Liver (tissue), 9 donors: ENCODE data around the gene ZNF512. TPM values are rescaled to one million over a fixed set of nuclear protein-coding genes. Genes with fewer than 3 reads are reported as not detected.
A peak's percentile ranks its signal among the peaks of the same experiment; 100 is the strongest.

ENCODE experiments used
- DNase-seq: peaks from one replicate; pipeline ENCODE4 v3.0.0-alpha.2; 2017; ENCODE audit warnings: low spot score
- H3K27ac ChIP-seq, 2 donors: one replicate each; pipeline ENCODE4 v1.7.0; 2013; ENCODE audit warnings: inconsistent platforms in 2 of 2, low read length in 2 of 2, control low read depth in 1 of 2, low read depth in 1 of 2, mild to moderate bottlenecking in 1 of 2
- H3K27me3 ChIP-seq, 4 donors: one replicate each; pipeline versions ENCODE4 v1.6.1 to v1.7.0; 2013; ENCODE audit warnings: low read length in 3 of 4, inconsistent platforms in 1 of 4, mild to moderate bottlenecking in 1 of 4, moderate library complexity in 1 of 4; ENCODE audit not compliant: control insufficient read depth in 4 of 4, insufficient read depth in 4 of 4
- H3K36me3 ChIP-seq, 4 donors: one replicate each; pipeline versions ENCODE4 v1.6.1 to v1.7.0; 2013; ENCODE audit warnings: low read length in 3 of 4, mild to moderate bottlenecking in 3 of 4, low read depth in 1 of 4, moderate library complexity in 1 of 4; ENCODE audit not compliant: control insufficient read depth in 4 of 4, insufficient read depth in 3 of 4
- H3K4me1 ChIP-seq, 4 donors: one replicate each; pipeline versions ENCODE4 v1.6.1 to v1.7.0; 2013; ENCODE audit warnings: low read length in 3 of 4, mild to moderate bottlenecking in 3 of 4, moderate library complexity in 1 of 4; ENCODE audit not compliant: control insufficient read depth in 4 of 4, insufficient read depth in 4 of 4
- H3K4me3 ChIP-seq, 3 donors: one replicate each; pipeline versions ENCODE4 v1.6.1 to v1.7.0; 2013; ENCODE audit warnings: low read length in 3 of 3, control low read depth in 1 of 3, low read depth in 1 of 3, mild to moderate bottlenecking in 1 of 3
- H3K9ac ChIP-seq, 2 donors: one replicate each; pipeline ENCODE4 v1.7.0; 2013; ENCODE audit warnings: low read length in 2 of 2, mild to moderate bottlenecking in 2 of 2, moderate library complexity in 2 of 2, control low read depth in 1 of 2, low read depth in 1 of 2
- H3K9me3 ChIP-seq, 4 donors: one replicate each; pipeline versions ENCODE4 v1.6.1 to v1.7.0; 2013; ENCODE audit warnings: low read length in 3 of 4; ENCODE audit not compliant: control insufficient read depth in 4 of 4
- EGR1 ChIP-seq, 2 donors: IDR thresholded peaks; 2 replicates each; pipeline ENCODE4 v1.6.1; 2016 to 2018; ENCODE audit warnings: antibody characterized with exemption in 2 of 2, low read depth in 2 of 2
- FOXA2 ChIP-seq: IDR thresholded peaks from 2 replicates; pipeline ENCODE4 v1.6.1; 2016; ENCODE audit warnings: antibody characterized with exemption
- HNF4A ChIP-seq, 2 donors: conservative IDR thresholded peaks; 2 replicates each; pipeline ENCODE4 v1.6.1; 2016; ENCODE audit warnings: antibody characterized with exemption in 2 of 2, mild to moderate bottlenecking in 2 of 2
- JUND ChIP-seq, 2 donors: IDR thresholded peaks; 2 replicates each; pipeline ENCODE4 v1.6.1; 2016; ENCODE audit warnings: antibody characterized with exemption in 2 of 2
- RXRA ChIP-seq, 2 donors: IDR thresholded peaks; 2 replicates each; pipeline ENCODE4 v1.6.1; 2017 to 2018; ENCODE audit warnings: antibody characterized with exemption in 2 of 2, mild to moderate bottlenecking in 1 of 2
- TAF1 ChIP-seq: conservative IDR thresholded peaks from 2 replicates; pipeline ENCODE4 v1.6.1; 2016; ENCODE audit warnings: antibody characterized with exemption, mild to moderate bottlenecking
- YY1 ChIP-seq: IDR thresholded peaks from 2 replicates; pipeline ENCODE4 v1.6.1; 2016; ENCODE audit warnings: antibody characterized with exemption, mild to moderate bottlenecking
- WGBS: extraction: QIAGEN DNeasy Blood & Tissue Kit; methylation state at CpG from one replicate; pipeline ENCODE4 v1.1.7; 2013; 5-methylcytosine and 5-hydroxymethylcytosine counted together
- polyA plus RNA-seq, 2 donors: library from polyadenylated mRNA; stranded (reverse) in 1 of 2; unstranded in 1 of 2; fragments of 200-250 nt in 1 of 2; fragments of >200 nt in 1 of 2; fragmentation: Nextera tagmentation in 1 of 2; extraction: Ambion mirVana in 1 of 2; gene quantifications; one replicate each; pipeline versions ENCODE4 v1.2.1 to v1.2.3, GENCODE V29; 2013 to 2015
- total RNA-seq, 2 donors: library from RNA; depleted of rRNA; stranded (reverse); fragments of >200 nt; gene quantifications; one replicate each; pipeline ENCODE4 v1.2.3, GENCODE V29; 2014
- TF ChIP-seq, protein P1 (sequence below): IDR thresholded peaks from 2 replicates; pipeline ENCODE4 v1.6.1; 2016; ENCODE audit warnings: antibody characterized with exemption
- TF ChIP-seq, protein P2 (sequence below): IDR thresholded peaks from 2 replicates; pipeline ENCODE4 v1.6.1; 2016; ENCODE audit warnings: antibody characterized with exemption
- TF ChIP-seq, protein P3 (sequence below): IDR thresholded peaks from 2 replicates; pipeline ENCODE4 v1.6.1; 2016; ENCODE audit warnings: antibody characterized with exemption
- TF ChIP-seq, protein P4 (sequence below): IDR thresholded peaks from 2 replicates; pipeline ENCODE4 v1.6.1; 2016; ENCODE audit warnings: antibody characterized with exemption, mild to moderate bottlenecking
- TF ChIP-seq, protein P5 (sequence below): fragments of 150-350 bp; IDR thresholded peaks from 2 replicates; pipeline ENCODE4 v1.5.1; 2017; ENCODE audit warnings: improper control_type of control experiment, low read depth, low read length; ENCODE audit not compliant: missing input control
- donor health status: healthy.
- donor health status: healthy.
- donor health status: healthy.
- donor health status: healthy.
- donor health status: healthy.

Gene ZNF512
- total and polyA plus RNA-seq, 4 donors: 3.3 to 13.0 (median 7.1) TPM

DNA sequence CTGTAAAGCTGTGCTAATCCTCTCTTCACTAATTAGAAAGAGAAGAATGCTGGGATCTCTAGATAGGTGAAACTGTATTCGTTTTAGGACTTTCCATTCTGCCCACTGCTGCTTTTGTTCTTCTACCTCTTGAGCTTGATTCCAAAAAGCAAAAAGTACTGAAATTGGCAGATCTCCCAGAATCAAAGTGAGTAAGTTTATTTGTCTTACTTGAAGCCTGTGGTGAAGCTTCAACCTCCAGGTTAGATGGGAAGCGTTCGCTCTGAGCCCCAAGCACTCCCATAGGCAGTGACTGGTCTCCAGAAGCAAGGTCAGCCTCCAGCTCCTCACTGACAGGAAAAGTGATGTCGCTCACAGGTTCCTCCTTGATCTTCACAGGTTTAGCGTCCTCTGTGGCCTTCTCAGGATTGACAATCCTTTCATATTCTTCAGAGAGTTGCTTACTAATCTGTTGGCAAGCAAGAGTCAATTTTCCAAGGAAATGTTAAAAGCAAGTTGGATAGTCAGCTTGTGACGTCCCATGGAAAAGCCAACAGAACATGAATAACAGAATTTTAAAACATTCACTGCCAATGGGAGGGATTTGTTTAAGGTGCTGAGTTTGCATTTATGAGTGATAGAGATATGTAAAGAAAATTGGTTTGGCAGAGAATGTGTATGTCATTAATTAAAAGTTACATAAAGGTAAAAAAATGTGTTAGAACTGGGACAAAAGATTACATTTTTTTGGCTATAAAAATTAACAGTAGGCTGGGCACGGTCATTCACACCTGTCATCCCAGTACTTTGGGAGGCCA lies 72.5 kb downstream of the ZNF512 start:
- no peak for DNase-seq
- TF ChIP-seq, protein P1, sequence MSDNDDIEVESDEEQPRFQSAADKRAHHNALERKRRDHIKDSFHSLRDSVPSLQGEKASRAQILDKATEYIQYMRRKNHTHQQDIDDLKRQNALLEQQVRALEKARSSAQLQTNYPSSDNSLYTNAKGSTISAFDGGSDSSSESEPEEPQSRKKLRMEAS: no peak
- TF ChIP-seq HNF4A (conservative IDR thresholded peaks at IDR 0.05): peak; percentile 54 to 61
- H3K4me1 ChIP-seq: peaks cover 0 to 17% (median 9%) of the 10 kb centered on the region in 4 donors
- no peaks in the 10 kb centered on the region for H3K9me3 ChIP-seq
- H3K36me3 ChIP-seq: peaks cover 18 to 71% (median 45%) of the 10 kb centered on the region in 4 donors
- no peak overlapping the region for H3K4me3 ChIP-seq
- no peaks in the 10 kb centered on the region for H3K27me3 ChIP-seq
- no peak overlapping the region for H3K27ac ChIP-seq
- no peak overlapping the region for H3K9ac ChIP-seq
- WGBS: 78% methylated on average over 7 of the region's 7 CpGs

DNA sequence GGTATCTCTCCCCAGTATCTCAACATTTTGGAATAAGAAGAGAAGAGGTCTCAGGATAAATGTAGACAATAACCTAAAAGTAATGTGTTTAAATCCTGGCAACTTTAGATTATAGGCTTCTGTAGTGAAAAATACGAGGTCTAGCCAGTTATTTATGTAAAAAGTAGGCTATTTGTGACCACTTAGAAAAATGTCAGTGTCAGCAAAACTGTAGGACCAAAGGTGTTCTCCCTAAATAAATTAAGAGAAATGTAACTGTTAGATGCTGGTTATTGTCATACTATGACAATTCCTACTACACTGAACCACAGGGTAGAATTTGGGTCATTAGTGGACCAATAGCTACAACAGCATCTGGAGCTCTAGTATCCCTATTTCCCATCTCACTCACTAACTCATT lies 78.5 kb downstream of the ZNF512 start:
- peaks cover 14 to 31% (median 26%) of the 10 kb centered on the region in 4 donors for H3K36me3 ChIP-seq

More for the DNA sequence above, 78.5 kb downstream of the ZNF512 start:
- Histone ChIP-seq H3K9me3 (no peaks in the 10 kb centered on the region), H3K27me3 (no peaks in the 10 kb centered on the region), H3K9ac (no peak overlapping the region), H3K4me1 (peaks cover 9 to 31% (median 29%) of the 10 kb centered on the region in 4 donors), H3K27ac (no peak overlapping the region), H3K4me3 (no peak overlapping the region)
- 89% methylated on average over 1 of the region's 1 CpG for WGBS
- no peak for DNase-seq
- TF ChIP-seq EGR1 (IDR thresholded peaks at IDR 0.05; ENCODE audit: low read depth in 2 of 2) (no peak), JUND (IDR thresholded peaks at IDR 0.05) (no peak), YY1 (no peak), RXRA (IDR thresholded peaks at IDR 0.05) (no peak), TAF1 (no peak), HNF4A (conservative IDR thresholded peaks at IDR 0.05) (no peak), FOXA2 (no peak)
- TF ChIP-seq, protein P2, sequence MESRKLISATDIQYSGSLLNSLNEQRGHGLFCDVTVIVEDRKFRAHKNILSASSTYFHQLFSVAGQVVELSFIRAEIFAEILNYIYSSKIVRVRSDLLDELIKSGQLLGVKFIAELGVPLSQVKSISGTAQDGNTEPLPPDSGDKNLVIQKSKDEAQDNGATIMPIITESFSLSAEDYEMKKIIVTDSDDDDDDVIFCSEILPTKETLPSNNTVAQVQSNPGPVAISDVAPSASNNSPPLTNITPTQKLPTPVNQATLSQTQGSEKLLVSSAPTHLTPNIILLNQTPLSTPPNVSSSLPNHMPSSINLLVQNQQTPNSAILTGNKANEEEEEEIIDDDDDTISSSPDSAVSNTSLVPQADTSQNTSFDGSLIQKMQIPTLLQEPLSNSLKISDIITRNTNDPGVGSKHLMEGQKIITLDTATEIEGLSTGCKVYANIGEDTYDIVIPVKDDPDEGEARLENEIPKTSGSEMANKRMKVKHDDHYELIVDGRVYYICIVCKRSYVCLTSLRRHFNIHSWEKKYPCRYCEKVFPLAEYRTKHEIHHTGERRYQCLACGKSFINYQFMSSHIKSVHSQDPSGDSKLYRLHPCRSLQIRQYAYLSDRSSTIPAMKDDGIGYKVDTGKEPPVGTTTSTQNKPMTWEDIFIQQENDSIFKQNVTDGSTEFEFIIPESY: no peak
- TF ChIP-seq, protein P3, sequence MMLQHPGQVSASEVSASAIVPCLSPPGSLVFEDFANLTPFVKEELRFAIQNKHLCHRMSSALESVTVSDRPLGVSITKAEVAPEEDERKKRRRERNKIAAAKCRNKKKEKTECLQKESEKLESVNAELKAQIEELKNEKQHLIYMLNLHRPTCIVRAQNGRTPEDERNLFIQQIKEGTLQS: no peak
- TF ChIP-seq, protein P4, sequence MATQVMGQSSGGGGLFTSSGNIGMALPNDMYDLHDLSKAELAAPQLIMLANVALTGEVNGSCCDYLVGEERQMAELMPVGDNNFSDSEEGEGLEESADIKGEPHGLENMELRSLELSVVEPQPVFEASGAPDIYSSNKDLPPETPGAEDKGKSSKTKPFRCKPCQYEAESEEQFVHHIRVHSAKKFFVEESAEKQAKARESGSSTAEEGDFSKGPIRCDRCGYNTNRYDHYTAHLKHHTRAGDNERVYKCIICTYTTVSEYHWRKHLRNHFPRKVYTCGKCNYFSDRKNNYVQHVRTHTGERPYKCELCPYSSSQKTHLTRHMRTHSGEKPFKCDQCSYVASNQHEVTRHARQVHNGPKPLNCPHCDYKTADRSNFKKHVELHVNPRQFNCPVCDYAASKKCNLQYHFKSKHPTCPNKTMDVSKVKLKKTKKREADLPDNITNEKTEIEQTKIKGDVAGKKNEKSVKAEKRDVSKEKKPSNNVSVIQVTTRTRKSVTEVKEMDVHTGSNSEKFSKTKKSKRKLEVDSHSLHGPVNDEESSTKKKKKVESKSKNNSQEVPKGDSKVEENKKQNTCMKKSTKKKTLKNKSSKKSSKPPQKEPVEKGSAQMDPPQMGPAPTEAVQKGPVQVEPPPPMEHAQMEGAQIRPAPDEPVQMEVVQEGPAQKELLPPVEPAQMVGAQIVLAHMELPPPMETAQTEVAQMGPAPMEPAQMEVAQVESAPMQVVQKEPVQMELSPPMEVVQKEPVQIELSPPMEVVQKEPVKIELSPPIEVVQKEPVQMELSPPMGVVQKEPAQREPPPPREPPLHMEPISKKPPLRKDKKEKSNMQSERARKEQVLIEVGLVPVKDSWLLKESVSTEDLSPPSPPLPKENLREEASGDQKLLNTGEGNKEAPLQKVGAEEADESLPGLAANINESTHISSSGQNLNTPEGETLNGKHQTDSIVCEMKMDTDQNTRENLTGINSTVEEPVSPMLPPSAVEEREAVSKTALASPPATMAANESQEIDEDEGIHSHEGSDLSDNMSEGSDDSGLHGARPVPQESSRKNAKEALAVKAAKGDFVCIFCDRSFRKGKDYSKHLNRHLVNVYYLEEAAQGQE: no peak
- TF ChIP-seq, protein P5, sequence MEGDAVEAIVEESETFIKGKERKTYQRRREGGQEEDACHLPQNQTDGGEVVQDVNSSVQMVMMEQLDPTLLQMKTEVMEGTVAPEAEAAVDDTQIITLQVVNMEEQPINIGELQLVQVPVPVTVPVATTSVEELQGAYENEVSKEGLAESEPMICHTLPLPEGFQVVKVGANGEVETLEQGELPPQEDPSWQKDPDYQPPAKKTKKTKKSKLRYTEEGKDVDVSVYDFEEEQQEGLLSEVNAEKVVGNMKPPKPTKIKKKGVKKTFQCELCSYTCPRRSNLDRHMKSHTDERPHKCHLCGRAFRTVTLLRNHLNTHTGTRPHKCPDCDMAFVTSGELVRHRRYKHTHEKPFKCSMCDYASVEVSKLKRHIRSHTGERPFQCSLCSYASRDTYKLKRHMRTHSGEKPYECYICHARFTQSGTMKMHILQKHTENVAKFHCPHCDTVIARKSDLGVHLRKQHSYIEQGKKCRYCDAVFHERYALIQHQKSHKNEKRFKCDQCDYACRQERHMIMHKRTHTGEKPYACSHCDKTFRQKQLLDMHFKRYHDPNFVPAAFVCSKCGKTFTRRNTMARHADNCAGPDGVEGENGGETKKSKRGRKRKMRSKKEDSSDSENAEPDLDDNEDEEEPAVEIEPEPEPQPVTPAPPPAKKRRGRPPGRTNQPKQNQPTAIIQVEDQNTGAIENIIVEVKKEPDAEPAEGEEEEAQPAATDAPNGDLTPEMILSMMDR: no peak
